SK-N-SH treated with all-trans-retinoic acid at 6 μM for 48 hours (cell line): ENCODE measurements around the gene GPHN.

Experiments
- ATAC-seq: fragments of 200-7000 bp; cut with Tn5 transposase; 3 replicates; pipeline ENCODE4 v1.9.1; 2020; ENCODE audit warnings: mild to moderate bottlenecking, moderate library complexity
- ARNTL ChIP-seq: fragments of 450-650 bp; formaldehyde crosslinking; IDR thresholded peaks from 2 replicates; pipeline ENCODE4 v1.5.0; 2020; ENCODE audit warnings: low read depth, mild to moderate bottlenecking, moderate library complexity, borderline replicate concordance
- BACH2 ChIP-seq: fragments of 250-450 bp; sonication (Bioruptor Pico); IDR thresholded peaks from 2 replicates; pipeline ENCODE4 v1.9.0; 2021; ENCODE audit warnings: mild to moderate bottlenecking, borderline replicate concordance
- CSDC2 ChIP-seq: fragments of 250-450 bp; sonication (Bioruptor Pico); IDR thresholded peaks from 2 replicates; pipeline ENCODE4 v1.5.0; 2020; ENCODE audit warnings: mild to moderate bottlenecking, moderate library complexity
- ESRRG ChIP-seq: fragments of 250-450 bp; sonication (Bioruptor Pico); IDR thresholded peaks from 2 replicates; pipeline ENCODE4 v1.6.1; 2021; ENCODE audit warnings: mild to moderate bottlenecking
- GLIS3 ChIP-seq: fragments of 250-450 bp; sonication (Bioruptor Pico); IDR thresholded peaks from 2 replicates; pipeline ENCODE4 v1.5.0; 2020; ENCODE audit warnings: mild to moderate bottlenecking, moderate library complexity
- ISL1 ChIP-seq: fragments of 250-450 bp; sonication (Bioruptor Pico); IDR thresholded peaks from 2 replicates; pipeline ENCODE4 v2.1.2; 2022; ENCODE audit warnings: mild to moderate bottlenecking, moderate library complexity
- OSR1 ChIP-seq: fragments of 250-450 bp; sonication (Bioruptor Pico); IDR thresholded peaks from 2 replicates; pipeline ENCODE4 v1.8.0; 2022; ENCODE audit warnings: moderate library complexity, mild to moderate bottlenecking, inconsistent platforms
- RARB ChIP-seq: fragments of 250-450 bp; sonication (Bioruptor Pico); IDR thresholded peaks from 2 replicates; pipeline ENCODE4 v1.8.0; 2021; ENCODE audit warnings: mild to moderate bottlenecking, moderate library complexity
- SNAI2 ChIP-seq: fragments of 250-450 bp; sonication (Bioruptor Pico); IDR thresholded peaks from 2 replicates; pipeline ENCODE4 v1.5.0; 2020; ENCODE audit warnings: mild to moderate bottlenecking, moderate library complexity
- TOX ChIP-seq: fragments of 250-450 bp; sonication (Bioruptor Pico); IDR thresholded peaks from 2 replicates; pipeline ENCODE4 v1.8.0; 2021; ENCODE audit warnings: mild to moderate bottlenecking, moderate library complexity, borderline replicate concordance
- ZC3H10 ChIP-seq: fragments of 250-450 bp; sonication (Bioruptor Pico); IDR thresholded peaks from 2 replicates; pipeline ENCODE4 v1.5.1; 2021; ENCODE audit warnings: mild to moderate bottlenecking, moderate library complexity
- ZFP3 ChIP-seq: fragments of 250-450 bp; sonication (Bioruptor Pico); IDR thresholded peaks from 2 replicates; pipeline ENCODE4 v1.5.0; 2020; ENCODE audit warnings: mild to moderate bottlenecking, moderate library complexity
- ZFP30 ChIP-seq: fragments of 450-650 bp; formaldehyde crosslinking; IDR thresholded peaks from 2 replicates; pipeline ENCODE4 v1.5.0; 2022; ENCODE audit warnings: mild to moderate bottlenecking, moderate library complexity
- ZNF565 ChIP-seq: fragments of 450-650 bp; formaldehyde crosslinking; conservative IDR thresholded peaks from 2 replicates; pipeline ENCODE4 v1.5.0; 2020; ENCODE audit warnings: low read depth, mild to moderate bottlenecking, moderate library complexity
- ZNF70 ChIP-seq: fragments of 450-650 bp; formaldehyde crosslinking; IDR thresholded peaks from 2 replicates; pipeline ENCODE4 v1.5.0; 2020; ENCODE audit warnings: mild to moderate bottlenecking, moderate library complexity
- TF ChIP-seq, protein P1 (sequence below): fragments of 250-450 bp; sonication (Bioruptor Pico); IDR thresholded peaks from 2 replicates; pipeline ENCODE4 v1.8.0; 2021; ENCODE audit warnings: low read depth, mild to moderate bottlenecking, moderate library complexity, borderline replicate concordance
- TF ChIP-seq, protein P2 (sequence below): fragments of 250-450 bp; sonication (Bioruptor Pico); IDR thresholded peaks from 2 replicates; pipeline ENCODE4 v1.5.1; 2021; ENCODE audit warnings: mild to moderate bottlenecking, moderate library complexity
- TF ChIP-seq, protein P3 (sequence below): fragments of 250-450 bp; sonication (Bioruptor Pico); IDR thresholded peaks from 2 replicates; pipeline ENCODE4 v1.5.1; 2020; ENCODE audit warnings: low read depth, mild to moderate bottlenecking, moderate library complexity
- TF ChIP-seq, protein P4 (sequence below): fragments of 250-450 bp; sonication (Bioruptor Pico); IDR thresholded peaks from 2 replicates; pipeline ENCODE4 v1.8.0; 2020; ENCODE audit warnings: mild to moderate bottlenecking, moderate library complexity, borderline replicate concordance
- TF ChIP-seq, protein P5 (sequence below): fragments of 250-450 bp; sonication (Bioruptor Pico); IDR thresholded peaks from 2 replicates; pipeline ENCODE4 v1.5.0; 2020; ENCODE audit warnings: mild to moderate bottlenecking, moderate library complexity

GPHN gene

DNA sequence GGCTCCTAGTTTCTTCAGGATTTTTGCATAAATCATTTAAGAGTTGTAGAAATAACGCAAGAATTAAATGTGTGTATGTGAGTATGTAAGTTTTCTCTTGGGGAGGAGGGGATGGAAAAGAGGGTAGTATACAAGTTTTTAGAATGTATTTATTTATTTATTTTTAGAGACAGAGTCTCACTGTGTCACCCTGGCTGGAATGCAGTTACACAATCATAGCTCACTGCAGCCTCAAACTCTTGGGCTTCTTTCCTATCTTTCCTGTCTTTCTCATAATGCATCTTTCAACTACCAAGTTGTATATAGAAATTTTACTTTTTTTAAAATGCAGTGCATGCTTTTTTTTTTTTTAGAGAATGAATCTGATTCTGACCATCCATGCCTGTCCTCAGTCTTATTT is 412.2 kb downstream of the GPHN start:
- TF ChIP-seq, protein P1, sequence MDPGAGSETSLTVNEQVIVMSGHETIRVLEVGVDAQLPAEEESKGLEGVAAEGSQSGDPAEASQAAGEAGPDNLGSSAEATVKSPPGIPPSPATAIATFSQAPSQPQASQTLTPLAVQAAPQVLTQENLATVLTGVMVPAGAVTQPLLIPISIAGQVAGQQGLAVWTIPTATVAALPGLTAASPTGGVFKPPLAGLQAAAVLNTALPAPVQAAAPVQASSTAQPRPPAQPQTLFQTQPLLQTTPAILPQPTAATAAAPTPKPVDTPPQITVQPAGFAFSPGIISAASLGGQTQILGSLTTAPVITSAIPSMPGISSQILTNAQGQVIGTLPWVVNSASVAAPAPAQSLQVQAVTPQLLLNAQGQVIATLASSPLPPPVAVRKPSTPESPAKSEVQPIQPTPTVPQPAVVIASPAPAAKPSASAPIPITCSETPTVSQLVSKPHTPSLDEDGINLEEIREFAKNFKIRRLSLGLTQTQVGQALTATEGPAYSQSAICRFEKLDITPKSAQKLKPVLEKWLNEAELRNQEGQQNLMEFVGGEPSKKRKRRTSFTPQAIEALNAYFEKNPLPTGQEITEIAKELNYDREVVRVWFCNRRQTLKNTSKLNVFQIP (CRISPR knock-in tag), result no peak
- TF ChIP-seq GLIS3, result no peak
- TF ChIP-seq, protein P2, sequence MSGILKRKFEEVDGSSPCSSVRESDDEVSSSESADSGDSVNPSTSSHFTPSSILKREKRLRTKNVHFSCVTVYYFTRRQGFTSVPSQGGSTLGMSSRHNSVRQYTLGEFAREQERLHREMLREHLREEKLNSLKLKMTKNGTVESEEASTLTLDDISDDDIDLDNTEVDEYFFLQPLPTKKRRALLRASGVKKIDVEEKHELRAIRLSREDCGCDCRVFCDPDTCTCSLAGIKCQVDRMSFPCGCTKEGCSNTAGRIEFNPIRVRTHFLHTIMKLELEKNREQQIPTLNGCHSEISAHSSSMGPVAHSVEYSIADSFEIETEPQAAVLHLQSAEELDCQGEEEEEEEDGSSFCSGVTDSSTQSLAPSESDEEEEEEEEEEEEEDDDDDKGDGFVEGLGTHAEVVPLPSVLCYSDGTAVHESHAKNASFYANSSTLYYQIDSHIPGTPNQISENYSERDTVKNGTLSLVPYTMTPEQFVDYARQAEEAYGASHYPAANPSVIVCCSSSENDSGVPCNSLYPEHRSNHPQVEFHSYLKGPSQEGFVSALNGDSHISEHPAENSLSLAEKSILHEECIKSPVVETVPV, result no peak
- TF ChIP-seq, protein P3, sequence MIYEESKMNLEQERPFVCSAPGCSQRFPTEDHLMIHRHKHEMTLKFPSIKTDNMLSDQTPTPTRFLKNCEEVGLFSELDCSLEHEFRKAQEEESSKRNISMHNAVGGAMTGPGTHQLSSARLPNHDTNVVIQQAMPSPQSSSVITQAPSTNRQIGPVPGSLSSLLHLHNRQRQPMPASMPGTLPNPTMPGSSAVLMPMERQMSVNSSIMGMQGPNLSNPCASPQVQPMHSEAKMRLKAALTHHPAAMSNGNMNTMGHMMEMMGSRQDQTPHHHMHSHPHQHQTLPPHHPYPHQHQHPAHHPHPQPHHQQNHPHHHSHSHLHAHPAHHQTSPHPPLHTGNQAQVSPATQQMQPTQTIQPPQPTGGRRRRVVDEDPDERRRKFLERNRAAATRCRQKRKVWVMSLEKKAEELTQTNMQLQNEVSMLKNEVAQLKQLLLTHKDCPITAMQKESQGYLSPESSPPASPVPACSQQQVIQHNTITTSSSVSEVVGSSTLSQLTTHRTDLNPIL (CRISPR knock-in tag), result no peak
- no peak for TF ChIP-seq ZNF565 (CRISPR knock-in tag)
- no peak for TF ChIP-seq ZFP3
- no peak for TF ChIP-seq RARB
- no peak for TF ChIP-seq ESRRG (CRISPR knock-in tag)
- no peak for TF ChIP-seq SNAI2
- TF ChIP-seq, all 23 proteins: peak for 0
- no peak for ATAC-seq

DNA sequence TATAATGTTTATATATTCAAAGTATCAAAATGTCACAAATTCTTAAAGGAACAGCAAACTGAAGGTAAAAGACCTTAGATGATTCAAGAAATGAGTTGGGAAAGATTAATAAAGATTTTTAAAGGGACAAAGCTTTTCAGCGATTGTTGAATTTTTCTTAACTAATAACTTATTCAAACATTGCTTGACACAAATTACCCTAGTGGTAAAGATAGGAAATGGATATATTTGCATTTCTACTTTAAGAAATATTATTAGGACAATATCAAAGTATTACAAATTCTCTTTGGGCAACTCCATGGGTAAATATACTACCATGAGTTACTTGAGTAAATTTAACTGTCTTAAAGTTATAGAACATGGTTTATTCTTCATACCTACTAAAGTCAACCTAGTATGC is 415.3 kb downstream of the GPHN start:
- TF ChIP-seq BACH2 (CRISPR knock-in tag) (no peak), TOX (CRISPR knock-in tag) (no peak), ZNF565 (CRISPR knock-in tag) (no peak), GLIS3 (no peak), ZFP3 (no peak), ARNTL (no peak), ESRRG (CRISPR knock-in tag) (no peak), ZFP30 (CRISPR knock-in tag) (no peak)
- TF ChIP-seq, protein P2, result no peak
- TF ChIP-seq, all 23 proteins: peak for 0
- no peak for ATAC-seq

DNA sequence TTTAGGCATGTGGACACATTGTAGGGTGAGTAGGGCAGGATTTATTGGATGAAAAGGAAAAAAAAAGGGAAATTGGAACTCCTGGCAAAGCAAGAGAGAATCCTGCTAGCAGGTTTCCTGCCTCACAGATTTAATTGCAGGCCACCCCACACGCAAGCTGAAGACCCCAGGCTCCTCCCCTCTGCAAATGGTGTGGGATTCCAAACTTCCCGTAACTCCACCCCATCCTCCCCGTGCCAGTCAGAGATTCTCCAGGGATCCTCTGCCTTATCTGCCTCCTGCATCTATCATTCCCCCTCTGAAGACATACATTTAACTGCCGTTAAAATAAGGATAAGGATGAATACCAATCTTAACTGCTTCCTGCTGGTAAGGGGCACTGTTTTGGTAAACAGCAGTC is 431.5 kb downstream of the GPHN start:
- no peak for ATAC-seq
- TF ChIP-seq ZFP30 (CRISPR knock-in tag) (no peak), ZC3H10 (no peak), ZFP3 (no peak), BACH2 (CRISPR knock-in tag) (no peak), ISL1 (CRISPR knock-in tag) (no peak), OSR1 (CRISPR knock-in tag) (no peak), ZNF70 (CRISPR knock-in tag) (no peak), GLIS3 (no peak), ARNTL (no peak), CSDC2 (CRISPR knock-in tag) (no peak), ZNF565 (CRISPR knock-in tag) (no peak)
- TF ChIP-seq, protein P2, result no peak
- TF ChIP-seq, protein P4, sequence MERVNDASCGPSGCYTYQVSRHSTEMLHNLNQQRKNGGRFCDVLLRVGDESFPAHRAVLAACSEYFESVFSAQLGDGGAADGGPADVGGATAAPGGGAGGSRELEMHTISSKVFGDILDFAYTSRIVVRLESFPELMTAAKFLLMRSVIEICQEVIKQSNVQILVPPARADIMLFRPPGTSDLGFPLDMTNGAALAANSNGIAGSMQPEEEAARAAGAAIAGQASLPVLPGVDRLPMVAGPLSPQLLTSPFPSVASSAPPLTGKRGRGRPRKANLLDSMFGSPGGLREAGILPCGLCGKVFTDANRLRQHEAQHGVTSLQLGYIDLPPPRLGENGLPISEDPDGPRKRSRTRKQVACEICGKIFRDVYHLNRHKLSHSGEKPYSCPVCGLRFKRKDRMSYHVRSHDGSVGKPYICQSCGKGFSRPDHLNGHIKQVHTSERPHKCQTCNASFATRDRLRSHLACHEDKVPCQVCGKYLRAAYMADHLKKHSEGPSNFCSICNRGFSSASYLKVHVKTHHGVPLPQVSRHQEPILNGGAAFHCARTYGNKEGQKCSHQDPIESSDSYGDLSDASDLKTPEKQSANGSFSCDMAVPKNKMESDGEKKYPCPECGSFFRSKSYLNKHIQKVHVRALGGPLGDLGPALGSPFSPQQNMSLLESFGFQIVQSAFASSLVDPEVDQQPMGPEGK (CRISPR knock-in tag), result no peak
- TF ChIP-seq, protein P1 (CRISPR knock-in tag), result no peak
- TF ChIP-seq, protein P5, sequence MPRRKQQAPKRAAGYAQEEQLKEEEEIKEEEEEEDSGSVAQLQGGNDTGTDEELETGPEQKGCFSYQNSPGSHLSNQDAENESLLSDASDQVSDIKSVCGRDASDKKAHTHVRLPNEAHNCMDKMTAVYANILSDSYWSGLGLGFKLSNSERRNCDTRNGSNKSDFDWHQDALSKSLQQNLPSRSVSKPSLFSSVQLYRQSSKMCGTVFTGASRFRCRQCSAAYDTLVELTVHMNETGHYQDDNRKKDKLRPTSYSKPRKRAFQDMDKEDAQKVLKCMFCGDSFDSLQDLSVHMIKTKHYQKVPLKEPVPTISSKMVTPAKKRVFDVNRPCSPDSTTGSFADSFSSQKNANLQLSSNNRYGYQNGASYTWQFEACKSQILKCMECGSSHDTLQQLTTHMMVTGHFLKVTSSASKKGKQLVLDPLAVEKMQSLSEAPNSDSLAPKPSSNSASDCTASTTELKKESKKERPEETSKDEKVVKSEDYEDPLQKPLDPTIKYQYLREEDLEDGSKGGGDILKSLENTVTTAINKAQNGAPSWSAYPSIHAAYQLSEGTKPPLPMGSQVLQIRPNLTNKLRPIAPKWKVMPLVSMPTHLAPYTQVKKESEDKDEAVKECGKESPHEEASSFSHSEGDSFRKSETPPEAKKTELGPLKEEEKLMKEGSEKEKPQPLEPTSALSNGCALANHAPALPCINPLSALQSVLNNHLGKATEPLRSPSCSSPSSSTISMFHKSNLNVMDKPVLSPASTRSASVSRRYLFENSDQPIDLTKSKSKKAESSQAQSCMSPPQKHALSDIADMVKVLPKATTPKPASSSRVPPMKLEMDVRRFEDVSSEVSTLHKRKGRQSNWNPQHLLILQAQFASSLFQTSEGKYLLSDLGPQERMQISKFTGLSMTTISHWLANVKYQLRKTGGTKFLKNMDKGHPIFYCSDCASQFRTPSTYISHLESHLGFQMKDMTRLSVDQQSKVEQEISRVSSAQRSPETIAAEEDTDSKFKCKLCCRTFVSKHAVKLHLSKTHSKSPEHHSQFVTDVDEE (CRISPR knock-in tag), result no peak
